GM23338 (cell line): ENCODE results near the gene IL6. TPM values are rescaled to one million over a fixed set of nuclear protein-coding genes. Genes with fewer than 3 reads are reported as not detected.

Experiments used
- ATAC-seq: fragments of 200-7000 bp; cut with Tn5 transposase; 3 replicates; pipeline ENCODE4 v1.9.1; 2020
- DNase-seq: peaks from one replicate; pipeline ENCODE4 v3.0.0-alpha.2; 2015; ENCODE audit warnings: low spot score
- H2AFZ ChIP-seq: fragments of 200-600 bp; sonication (generic); 2 replicates; pipeline ENCODE4 v1.8.0; 2016; ENCODE audit warnings: antibody characterized with exemption, mild to moderate bottlenecking, moderate library complexity
- H3F3A ChIP-seq: fragments of 200-600 bp; sonication (generic); replicated peaks from 2 replicates; pipeline ENCODE4 v1.8.0; 2017; ENCODE audit warnings: antibody characterized with exemption, mixed run types, low read depth
- H3K27ac ChIP-seq: fragments of 200-600 bp; sonication (generic); 2 replicates; pipeline ENCODE4 v1.6.1; 2016; ENCODE audit warnings: low read depth
- H3K27me3 ChIP-seq: fragments of 200-600 bp; sonication (generic); 2 replicates; pipeline ENCODE4 v1.8.0; 2016; ENCODE audit warnings: mild to moderate bottlenecking, mixed run types, moderate library complexity; ENCODE audit not compliant: insufficient read depth
- H3K36me3 ChIP-seq: fragments of 200-600 bp; sonication (generic); 2 replicates; pipeline ENCODE4 v1.8.0; 2016; ENCODE audit warnings: mild to moderate bottlenecking; ENCODE audit not compliant: insufficient read depth
- H3K4me1 ChIP-seq: fragments of 200-600 bp; sonication (generic); 2 replicates; pipeline ENCODE4 v1.8.0; 2016; ENCODE audit warnings: mild to moderate bottlenecking, moderate library complexity; ENCODE audit not compliant: insufficient read depth
- H3K4me2 ChIP-seq: fragments of 200-600 bp; sonication (generic); 2 replicates; pipeline ENCODE4 v1.7.1; 2017; ENCODE audit warnings: mixed run types
- H3K4me3 ChIP-seq: fragments of 200-600 bp; sonication (generic); 2 replicates; pipeline ENCODE4 v1.6.1; 2016; ENCODE audit warnings: mixed run types
- H3K79me2 ChIP-seq: fragments of 200-600 bp; sonication (generic); replicated peaks from 2 replicates; pipeline ENCODE4 v1.8.0; 2017; ENCODE audit warnings: mild to moderate bottlenecking; ENCODE audit not compliant: insufficient read depth
- H3K9me2 ChIP-seq: fragments of 200-600 bp; sonication (generic); 2 replicates; pipeline ENCODE4 v1.8.0; 2017; ENCODE audit not compliant: insufficient read depth
- H4K20me1 ChIP-seq: fragments of 200-600 bp; sonication (generic); replicated peaks from 2 replicates; pipeline ENCODE4 v1.8.0; 2017; ENCODE audit warnings: mild to moderate bottlenecking; ENCODE audit not compliant: insufficient read depth
- H3K27ac Mint-ChIP-seq: 2 replicates; pipeline ENCODE4 v1.8.0; 2020; ENCODE audit warnings: inconsistent platforms, mild to moderate bottlenecking, moderate library complexity, mixed read lengths
- H3K27me3 Mint-ChIP-seq: 3 replicates; pipeline ENCODE4 v1.8.0; 2022; ENCODE audit warnings: low read depth, mild to moderate bottlenecking, moderate library complexity, mixed read lengths, inconsistent platforms; ENCODE audit not compliant: insufficient read depth, poor library complexity
- H3K36me3 Mint-ChIP-seq: 3 replicates; pipeline ENCODE4 v1.8.0; 2021; ENCODE audit warnings: low read depth, mild to moderate bottlenecking, inconsistent platforms, moderate library complexity, mixed read lengths
- H3K4me1 Mint-ChIP-seq: 3 replicates; pipeline ENCODE4 v1.8.0; 2020; ENCODE audit warnings: mild to moderate bottlenecking, inconsistent platforms, mixed read lengths
- H3K4me3 Mint-ChIP-seq: 3 replicates; pipeline ENCODE4 v1.8.0; 2021; ENCODE audit warnings: moderate library complexity, mild to moderate bottlenecking, inconsistent platforms, mixed read lengths
- H3K9me3 Mint-ChIP-seq: 3 replicates; pipeline ENCODE4 v1.8.0; 2020; ENCODE audit warnings: moderate library complexity, mild to moderate bottlenecking, inconsistent platforms, mixed read lengths
- CREB1 ChIP-seq: fragments of 250-450 bp; sonication (Bioruptor Pico); IDR thresholded peaks from 2 replicates; pipeline ENCODE4 v1.5.0; 2020; ENCODE audit warnings: low read depth, mild to moderate bottlenecking, moderate library complexity
- CTCF ChIP-seq, 2 experiments: fragments of 200-600 bp in 1 of 2; sonication (generic) in 1 of 2; conservative IDR thresholded peaks; 2 replicates each; pipeline versions ENCODE4 v1.5.1 to v1.6.1; 2016 to 2017; ENCODE audit warnings: antibody characterized with exemption in 2 of 2, low read depth in 2 of 2, mild to moderate bottlenecking in 2 of 2, moderate library complexity in 1 of 2
- EZH2 ChIP-seq: fragments of 200-600 bp; sonication (generic); IDR thresholded peaks from one replicate; pipeline ENCODE4 v1.8.0; 2017; ENCODE audit warnings: antibody characterized with exemption, mild to moderate bottlenecking, low read depth; ENCODE audit not compliant: unreplicated experiment
- JUNB ChIP-seq: IDR thresholded peaks from one replicate; pipeline ENCODE4 v1.6.1; 2016; ENCODE audit warnings: antibody characterized with exemption; ENCODE audit not compliant: unreplicated experiment
- NANOG ChIP-seq: IDR thresholded peaks from 2 replicates; pipeline ENCODE4 v1.6.1; 2016; ENCODE audit warnings: antibody characterized with exemption, borderline replicate concordance
- STAT1 ChIP-seq: IDR thresholded peaks from one replicate; pipeline ENCODE4 v1.6.1; 2016; ENCODE audit warnings: antibody characterized with exemption; ENCODE audit not compliant: unreplicated experiment
- ZNF114 ChIP-seq: fragments of 250-450 bp; sonication (Bioruptor Pico); IDR thresholded peaks from 2 replicates; pipeline ENCODE4 v1.5.0; 2020; ENCODE audit warnings: mild to moderate bottlenecking, moderate library complexity
- ZNF462 ChIP-seq: fragments of 250-450 bp; sonication (Bioruptor Pico); IDR thresholded peaks from 2 replicates; pipeline ENCODE4 v1.5.0; 2020; ENCODE audit warnings: mild to moderate bottlenecking, moderate library complexity
- polyA plus RNA-seq: library from polyadenylated mRNA; unstranded; fragments of >200 nt; fragmentation: Nextera tagmentation; extraction: Ambion mirVana; gene quantifications from 2 replicates; pipeline ENCODE4 v1.2.1, GENCODE V29; 2016
- total RNA-seq: library from RNA; depleted of rRNA; stranded (reverse); fragments of >200 nt; shearing (Covaris generic); gene quantifications from 2 replicates; pipeline ENCODE4 v1.2.3, GENCODE V29; 2014
- TF ChIP-seq, protein P1 (sequence below): IDR thresholded peaks from 2 replicates; pipeline ENCODE4 v1.6.1; 2016; ENCODE audit warnings: antibody characterized with exemption

The IL6 gene
- total and polyA plus RNA-seq, 2 experiments from 2014 or later = 1.6 TPM; not detected in 1

- Histone ChIP-seq H3K4me2 (no peak overlapping the region), H3K4me1 (no peaks in the 10 kb centered on the region), H3K27me3 (no peaks in the 10 kb centered on the region), H3K36me3 (0 out of 2 replicates have a peak, but pooled peaks cover 7% of the 10 kb centered on the region), H4K20me1 (no peaks in the 10 kb centered on the region), H3K79me2 (no peaks in the 10 kb centered on the region), H3K9me2 (peaks cover 11% of the 10 kb centered on the region; the same call in 1 of the 2 replicates), H3F3A (no peaks in the 10 kb centered on the region), H2AFZ (no peak overlapping the region), H3K27ac (no peak overlapping the region), H3K4me3 (no peak overlapping the region)
- H3K9me3 Mint-ChIP-seq = peaks cover 26% of the 10 kb centered on the region
- H3K27me3 Mint-ChIP-seq = no peaks in the 10 kb centered on the region
- H3K4me3 Mint-ChIP-seq = no peak overlapping the region
- ATAC-seq (no peak), DNase-seq (no peak)
- H3K36me3 Mint-ChIP-seq = peaks cover 9% of the 10 kb centered on the region; the same call in 2 of the 3 replicates
- TF ChIP-seq JUNB = no peak
- no peak for TF ChIP-seq ZNF114
- no peak for TF ChIP-seq NANOG
- no peak for TF ChIP-seq STAT1
- no peak for TF ChIP-seq CTCF (conservative IDR thresholded peaks at IDR 0.05; ENCODE audit: low read depth in 2 of 2)
- TF ChIP-seq, protein P1, sequence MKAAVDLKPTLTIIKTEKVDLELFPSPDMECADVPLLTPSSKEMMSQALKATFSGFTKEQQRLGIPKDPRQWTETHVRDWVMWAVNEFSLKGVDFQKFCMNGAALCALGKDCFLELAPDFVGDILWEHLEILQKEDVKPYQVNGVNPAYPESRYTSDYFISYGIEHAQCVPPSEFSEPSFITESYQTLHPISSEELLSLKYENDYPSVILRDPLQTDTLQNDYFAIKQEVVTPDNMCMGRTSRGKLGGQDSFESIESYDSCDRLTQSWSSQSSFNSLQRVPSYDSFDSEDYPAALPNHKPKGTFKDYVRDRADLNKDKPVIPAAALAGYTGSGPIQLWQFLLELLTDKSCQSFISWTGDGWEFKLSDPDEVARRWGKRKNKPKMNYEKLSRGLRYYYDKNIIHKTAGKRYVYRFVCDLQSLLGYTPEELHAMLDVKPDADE = no peak
- no peak for TF ChIP-seq CREB1 (CRISPR knock-in tag)
- TF ChIP-seq EZH2 = no peak
- TF ChIP-seq ZNF462 (CRISPR knock-in tag) = no peak
- H3K27ac Mint-ChIP-seq = no peak overlapping the region
- H3K4me1 Mint-ChIP-seq = no peaks in the 10 kb centered on the region
Observed at GRCh38 chr7:22751341-22751740, 24.3 kb downstream of the IL6 start.
